Middle frontal gyrus (tissue), 1 donor: ENCODE results near the gene LRRC1.

ENCODE experiments used
- DNase-seq: peaks from one replicate; pipeline ENCODE4 v3.0.0-alpha.2; 2015; ENCODE audit warnings: low spot score; ENCODE audit errors: extremely low spot score

The LRRC1 gene

DNA sequence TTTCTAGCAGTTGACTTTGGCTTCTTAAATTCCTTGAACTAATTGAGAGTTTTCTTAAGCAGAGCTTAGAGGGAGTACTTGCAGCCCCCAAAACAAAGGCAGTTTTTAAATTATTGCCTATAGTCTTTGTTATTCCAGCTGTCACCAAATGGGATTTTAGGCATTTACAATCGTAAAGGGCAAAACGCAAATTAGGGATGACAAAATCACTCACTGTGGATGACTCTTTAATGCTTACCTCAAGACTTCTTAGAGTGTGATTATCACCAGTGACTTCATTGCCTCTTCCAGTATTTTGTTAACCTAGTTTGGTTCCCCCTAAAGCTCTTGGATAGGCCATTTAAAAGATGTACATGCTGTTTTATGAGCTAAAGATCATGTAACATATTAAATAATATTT, 126.8 kb downstream of the LRRC1 start:
- no peak for DNase-seq

DNA sequence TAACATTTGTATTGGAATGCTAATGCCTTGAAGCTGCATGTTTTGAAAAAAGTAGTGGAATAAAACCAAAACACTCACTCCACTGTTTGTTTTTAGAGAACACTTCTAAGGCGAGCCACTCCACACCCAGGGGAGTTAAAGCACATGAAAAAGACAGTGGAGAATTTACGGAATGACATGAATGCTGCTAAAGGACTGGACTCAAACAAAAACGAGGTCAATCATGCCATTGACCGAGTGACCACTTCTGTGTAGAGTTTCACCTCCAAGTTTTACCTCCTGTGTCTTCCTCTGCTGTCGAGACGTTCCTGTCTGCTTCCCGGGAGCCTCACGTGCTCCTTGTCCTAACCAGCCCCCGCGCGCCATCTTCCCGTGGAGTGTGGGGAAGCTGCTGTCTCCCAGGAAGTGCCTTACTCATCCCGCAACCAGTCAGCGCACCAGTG, 127.8 kb downstream of the LRRC1 start:
- no peak for DNase-seq

DNA sequence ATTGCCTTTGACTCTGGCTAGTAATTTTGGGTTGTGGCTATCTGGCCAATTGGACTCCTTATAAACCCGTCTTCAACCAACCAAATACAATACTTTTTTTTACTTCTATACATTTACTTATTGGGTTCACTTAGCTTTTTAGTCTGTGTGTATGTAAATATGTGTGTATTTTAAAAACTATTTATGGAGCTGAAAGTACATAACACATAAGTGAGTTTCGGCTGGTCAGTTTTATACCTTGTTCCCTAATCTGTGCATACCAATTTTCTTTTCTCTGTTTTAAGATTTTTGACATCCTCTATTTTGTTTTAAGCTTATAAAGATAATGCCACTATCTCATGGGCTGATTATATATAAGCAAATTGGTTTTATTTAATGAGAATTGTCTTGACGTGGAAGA, 129.5 kb downstream of the LRRC1 start:
- DNase-seq, result no peak

DNA sequence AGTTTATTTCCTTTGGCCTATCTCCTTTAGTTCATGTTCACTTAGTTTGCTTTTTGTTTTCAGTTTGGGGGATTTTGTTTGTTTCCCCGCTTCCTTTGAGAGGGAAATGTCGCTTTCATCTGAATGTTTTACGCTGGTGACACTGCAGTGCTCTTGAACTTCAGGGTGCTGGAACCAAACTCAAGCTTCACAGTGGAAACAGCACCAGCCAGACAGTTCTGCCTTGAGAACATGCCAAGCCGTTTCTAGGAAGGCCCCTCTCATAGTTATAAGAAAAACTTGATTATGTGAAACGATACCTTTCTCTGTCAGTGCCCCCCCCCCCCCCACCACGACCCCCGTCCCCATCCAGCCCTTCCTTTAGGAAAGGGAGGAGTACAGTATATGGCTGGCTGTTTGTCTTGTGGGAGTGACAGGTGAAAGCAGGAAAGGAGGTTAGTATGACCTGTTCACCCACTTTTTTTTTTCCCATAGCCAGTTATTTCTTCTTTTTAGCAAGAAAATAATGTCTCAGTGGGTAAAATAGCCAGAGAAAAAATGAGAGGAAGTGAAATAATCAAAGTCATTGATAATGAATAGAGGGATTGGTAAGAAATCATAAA, 130.1 kb downstream of the LRRC1 start:
- no peak for DNase-seq

DNA sequence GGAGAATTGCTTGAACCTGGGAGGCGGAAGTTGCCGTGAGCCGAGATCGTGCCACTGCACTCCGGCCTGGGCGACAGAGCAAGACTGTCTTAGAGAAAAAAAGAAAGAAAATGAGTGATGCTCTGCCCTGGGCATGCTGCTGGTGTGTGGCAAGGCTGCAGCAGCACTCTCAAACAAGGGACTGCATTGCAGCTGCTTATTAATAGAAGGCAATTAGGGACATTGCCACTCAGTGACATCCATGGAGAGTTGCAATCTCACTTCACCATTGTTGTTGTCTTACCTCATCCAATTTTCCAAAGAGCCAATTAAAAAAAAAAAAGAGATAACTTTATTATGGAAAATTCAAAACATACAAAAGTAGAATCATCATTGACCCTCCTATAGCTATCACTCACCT, 131.1 kb downstream of the LRRC1 start:
- no peak for DNase-seq

DNA sequence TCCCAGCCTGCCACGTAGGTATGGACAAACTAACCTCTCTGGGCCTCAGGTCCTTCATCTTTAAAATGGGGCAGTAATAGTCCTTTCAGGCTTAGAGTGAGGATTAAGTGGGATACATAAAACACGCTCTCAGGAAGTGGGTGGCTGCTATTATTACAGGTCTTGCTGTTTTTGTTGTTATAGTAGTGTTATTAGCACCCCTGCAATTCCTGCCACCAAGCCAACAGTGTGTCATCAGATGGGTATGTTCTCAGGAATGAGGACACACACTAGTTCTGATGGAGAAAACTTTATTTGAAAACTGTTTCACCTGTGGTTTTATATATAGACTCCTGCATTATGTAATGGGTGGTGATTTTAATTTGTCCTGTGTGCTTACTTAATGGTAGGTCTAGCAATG, 131.7 kb downstream of the LRRC1 start:
- no peak for DNase-seq

DNA sequence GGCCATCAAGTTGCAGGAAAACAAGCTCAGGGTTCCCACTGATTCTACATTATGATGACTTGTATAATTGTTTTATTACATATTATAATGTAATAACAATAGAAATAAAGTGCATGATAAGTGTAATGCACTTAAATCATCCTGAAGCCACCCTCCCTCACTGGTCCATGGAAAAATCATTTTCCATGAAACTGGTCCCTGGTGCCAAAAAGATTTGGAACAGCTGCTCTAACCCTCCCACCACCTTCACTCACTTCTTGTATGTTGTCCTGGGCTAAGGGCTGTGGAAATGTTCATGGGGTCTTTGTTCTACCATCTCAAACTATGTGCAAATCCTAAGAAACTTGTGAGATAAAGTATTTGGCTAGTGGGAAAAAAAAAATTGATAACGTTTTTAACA, 133.8 kb downstream of the LRRC1 start:
- DNase-seq, result no peak

DNA sequence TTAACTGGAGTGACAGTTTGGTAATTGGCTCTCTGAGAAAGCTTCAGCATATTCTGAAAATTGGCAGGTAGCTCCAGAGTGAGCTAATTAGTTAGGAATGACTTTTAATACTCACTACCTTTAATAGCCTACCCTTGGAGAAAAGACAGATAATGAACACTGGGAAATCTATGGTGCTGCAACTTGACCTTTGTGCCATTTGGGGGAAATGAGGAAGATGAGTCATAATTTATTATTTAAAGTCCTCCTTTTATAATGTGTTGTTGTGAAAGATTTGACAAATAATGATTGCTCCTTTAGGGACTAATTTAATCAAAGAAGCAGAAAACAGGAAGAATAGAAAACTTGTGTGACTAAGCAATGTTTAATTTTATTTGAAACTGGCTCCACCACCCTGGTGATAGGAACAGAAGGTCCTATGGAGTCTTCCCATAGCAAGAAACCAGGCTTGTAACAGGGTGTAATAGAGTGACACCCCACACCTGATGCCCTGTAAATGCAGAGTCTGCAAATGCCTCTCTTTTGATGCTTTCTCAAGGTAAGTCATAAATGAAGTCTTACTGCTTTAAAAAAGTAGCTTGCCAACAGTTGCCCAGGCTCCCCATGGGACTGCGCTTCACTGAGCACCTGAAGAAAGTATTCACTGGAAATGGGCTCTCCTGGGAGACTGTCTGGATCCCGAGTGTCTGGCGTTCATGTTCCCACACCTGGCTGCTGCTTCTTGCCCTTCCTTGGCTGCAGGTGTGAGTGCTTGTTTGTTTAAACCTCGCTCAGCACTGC, 134.4 kb downstream of the LRRC1 start:
- no peak for DNase-seq

DNA sequence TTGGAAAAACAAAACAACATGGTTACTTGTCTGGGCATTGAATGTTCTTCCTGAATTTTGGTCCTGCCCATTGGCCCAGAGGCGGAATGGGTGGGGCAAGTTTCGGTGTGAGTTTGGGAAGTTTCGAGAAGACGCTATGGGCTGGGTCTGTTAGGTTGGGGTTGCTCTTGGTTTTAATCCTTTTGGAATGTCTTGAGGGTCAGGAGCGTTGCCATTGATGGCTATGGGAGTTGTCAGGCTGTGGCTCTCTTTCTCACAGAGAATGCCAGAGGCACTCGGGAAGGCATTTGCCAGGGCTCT, 135.0 kb downstream of the LRRC1 start:
- DNase-seq, result no peak

DNA sequence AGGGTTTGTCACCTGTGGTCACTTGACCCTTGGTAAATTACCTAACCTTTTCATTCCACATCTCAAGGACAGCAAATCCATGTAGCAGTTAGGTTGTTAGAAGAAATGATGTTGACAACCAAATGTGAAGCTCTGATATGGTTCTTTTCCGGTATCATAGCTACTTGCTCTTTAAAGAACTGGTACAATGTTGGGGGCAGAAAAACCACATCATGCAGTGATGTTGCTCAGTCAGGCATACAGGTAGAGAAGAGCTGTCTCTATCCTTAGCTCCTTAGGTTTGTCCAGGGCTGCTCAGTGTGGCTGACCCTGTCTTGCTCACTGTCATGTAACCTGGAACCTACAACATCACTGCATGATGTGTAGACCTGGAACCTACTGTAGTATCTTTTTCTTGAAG, 135.5 kb downstream of the LRRC1 start:
- no peak for DNase-seq

DNA sequence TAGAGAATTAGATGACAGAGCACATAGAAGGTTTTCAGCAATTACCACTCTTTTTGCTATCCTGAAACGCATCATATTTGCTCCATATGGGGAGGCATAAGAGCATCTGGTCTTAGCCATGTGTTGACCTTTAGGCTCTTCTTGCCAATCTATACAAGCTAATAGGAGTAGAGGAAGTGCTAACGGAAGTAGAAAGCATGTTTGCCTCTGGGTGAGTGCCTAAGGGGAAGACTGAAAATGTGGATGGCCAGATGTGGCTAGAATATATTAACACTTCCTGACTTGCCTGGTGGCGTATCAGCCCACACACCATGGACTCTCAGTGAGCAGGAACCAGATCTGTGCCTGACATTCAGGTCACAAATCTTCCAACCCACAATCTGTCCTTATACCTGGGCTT, 136.3 kb downstream of the LRRC1 start:
- DNase-seq, result no peak

DNA sequence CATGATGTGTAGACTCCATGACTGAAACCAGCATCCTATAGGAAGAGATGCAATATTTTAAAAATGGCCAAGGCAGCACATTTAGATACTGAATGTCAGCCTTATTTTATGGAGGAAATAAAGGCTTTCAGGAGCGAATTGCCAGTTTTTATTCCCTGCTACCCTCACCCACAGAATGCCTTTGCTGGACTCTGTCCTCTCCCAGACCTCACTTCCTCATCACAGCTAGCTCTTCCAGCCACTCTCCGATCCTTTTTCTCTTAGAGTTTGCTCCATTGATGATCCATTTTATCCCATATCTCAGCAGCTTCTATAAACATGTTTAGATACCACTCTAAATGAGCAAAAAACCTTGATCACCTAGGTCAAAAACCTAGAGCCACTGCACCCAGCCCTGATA, 137.7 kb downstream of the LRRC1 start:
- no peak for DNase-seq

DNA sequence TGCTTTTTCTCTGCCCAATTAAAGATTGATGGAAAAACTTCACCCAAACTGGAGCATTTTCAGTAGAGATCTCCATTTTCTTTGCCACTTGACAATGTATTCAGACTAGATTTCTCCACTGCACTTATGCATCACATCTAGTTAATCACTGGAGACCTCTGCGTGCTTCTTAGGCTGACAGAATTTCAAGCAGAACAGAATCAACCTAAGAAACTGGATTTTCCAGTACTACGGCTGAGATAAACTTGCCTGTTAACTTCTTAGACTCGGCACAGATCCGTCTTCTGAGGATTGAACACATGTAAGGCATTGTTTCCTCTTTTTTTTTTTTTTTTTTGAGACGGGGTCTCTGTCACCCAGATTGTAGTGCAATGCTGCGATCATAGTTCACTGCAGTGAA, 139.2 kb downstream of the LRRC1 start:
- no peak for DNase-seq

DNA sequence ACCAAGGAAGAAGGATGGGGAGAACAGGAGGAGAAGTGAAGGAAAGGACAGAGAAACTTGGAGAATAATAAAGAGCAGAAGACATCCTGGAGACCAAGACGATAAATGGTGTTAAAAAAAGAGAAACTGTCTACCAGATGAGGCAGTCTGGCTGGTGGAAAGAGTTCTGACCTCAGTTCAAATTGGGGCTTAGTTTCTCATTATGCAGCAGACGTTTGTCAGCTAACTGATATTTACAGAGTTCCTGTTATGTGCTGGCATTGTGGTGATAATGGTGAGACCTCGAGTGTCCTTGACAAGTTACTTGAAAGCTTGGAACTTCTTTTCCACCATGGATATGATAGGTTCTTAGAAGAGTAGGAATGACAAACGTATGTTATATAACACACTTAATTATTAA, 142.7 kb downstream of the LRRC1 start:
- DNase-seq, result no peak

DNA sequence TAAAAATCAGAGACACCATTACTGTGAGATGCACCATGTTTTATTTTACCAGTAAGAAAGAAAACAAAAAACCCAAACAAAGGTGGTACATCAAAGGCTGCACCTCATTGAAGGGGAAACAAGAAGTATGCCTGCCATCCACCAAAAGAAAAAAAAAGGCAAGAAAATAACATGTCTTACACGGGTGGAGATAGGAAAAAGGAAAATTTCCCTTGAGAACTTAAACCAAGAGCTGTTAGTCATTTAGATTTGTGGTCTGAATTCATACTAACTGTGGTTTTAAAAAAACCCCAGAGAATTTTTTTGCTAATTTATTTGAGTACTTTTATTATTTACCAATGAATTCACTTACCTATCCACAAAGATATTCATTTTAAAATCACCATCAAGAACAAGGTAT, 144.0 kb downstream of the LRRC1 start:
- DNase-seq, result no peak

DNA sequence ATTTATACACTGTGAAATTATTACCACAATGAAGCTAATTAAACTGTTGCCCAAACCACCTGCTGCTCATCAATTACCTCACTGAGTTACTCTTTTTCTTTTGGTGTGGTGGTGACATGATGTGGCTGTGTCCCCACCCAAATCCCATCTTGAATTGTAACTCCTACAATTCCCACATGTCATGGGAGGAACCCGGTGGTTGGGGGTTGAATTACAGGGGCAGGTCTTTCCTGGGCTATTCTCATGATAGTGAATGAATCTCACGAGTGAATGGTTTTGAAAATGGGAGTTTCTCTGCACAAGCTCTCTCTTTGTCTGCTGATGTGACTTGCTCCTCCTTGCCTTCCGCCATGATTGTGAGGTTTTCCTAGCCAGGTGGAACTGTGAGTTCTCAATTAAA, 145.0 kb downstream of the LRRC1 start:
- DNase-seq, result no peak

DNA sequence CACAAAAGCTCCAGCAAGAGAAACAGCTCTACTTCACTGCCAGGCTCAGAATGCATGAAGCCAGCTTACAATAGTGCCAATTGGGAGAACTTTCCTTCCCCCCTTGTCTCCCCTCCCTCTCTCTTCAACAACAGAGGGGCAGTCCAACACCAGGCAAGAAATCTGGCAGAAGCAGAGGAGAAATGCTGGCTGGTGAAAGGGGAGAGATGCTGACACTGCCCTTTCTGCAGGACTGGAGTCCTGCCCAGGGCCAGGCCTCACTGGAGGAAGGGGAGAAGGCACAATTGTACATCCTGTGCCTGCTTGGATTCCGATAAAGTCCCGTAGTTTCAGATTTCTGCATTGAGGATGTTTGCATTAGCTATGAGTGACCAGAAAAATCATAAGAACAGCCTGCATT, 148.6 kb downstream of the LRRC1 start:
- DNase-seq, result peak; percentile 9

DNA sequence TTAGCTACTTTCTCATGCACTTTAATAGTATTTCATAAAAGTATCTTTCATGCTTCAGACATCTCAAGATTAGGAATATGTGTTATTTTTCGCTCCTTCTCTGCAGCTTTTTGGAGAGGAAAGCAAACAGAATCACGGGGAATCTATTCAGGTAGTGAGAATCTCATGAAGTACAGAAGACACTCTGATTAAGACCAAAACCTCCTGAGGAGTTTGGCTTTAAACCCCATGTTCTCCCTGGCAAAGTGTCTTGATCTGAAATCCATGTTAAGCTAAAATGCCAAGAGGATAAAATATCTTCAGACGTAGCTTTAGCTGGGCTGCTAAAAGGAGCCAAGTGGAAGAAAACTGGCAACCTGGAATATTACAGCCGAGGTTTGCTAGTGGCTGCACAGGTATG, 149.3 kb downstream of the LRRC1 start:
- DNase-seq, result no peak

DNA sequence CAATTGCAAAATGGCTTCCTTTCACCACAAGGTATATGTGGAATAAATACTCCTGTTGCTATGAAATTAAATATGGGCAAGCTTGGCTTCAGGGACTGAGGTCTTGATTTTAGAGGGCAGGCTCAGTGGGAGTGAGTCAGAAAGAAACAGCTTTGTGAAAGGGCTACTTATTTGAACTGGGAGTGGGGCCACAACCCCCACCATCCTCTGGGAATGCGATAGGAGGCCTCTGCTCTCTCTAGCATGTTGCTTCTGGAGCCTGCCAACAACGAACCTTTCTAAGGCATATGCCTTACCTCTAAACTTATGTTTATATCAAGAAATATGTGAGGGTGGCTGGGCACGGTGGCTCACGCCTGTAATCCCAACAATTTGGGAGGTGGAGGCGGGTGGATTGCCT, 149.7 kb downstream of the LRRC1 start:
- no peak for DNase-seq

DNA sequence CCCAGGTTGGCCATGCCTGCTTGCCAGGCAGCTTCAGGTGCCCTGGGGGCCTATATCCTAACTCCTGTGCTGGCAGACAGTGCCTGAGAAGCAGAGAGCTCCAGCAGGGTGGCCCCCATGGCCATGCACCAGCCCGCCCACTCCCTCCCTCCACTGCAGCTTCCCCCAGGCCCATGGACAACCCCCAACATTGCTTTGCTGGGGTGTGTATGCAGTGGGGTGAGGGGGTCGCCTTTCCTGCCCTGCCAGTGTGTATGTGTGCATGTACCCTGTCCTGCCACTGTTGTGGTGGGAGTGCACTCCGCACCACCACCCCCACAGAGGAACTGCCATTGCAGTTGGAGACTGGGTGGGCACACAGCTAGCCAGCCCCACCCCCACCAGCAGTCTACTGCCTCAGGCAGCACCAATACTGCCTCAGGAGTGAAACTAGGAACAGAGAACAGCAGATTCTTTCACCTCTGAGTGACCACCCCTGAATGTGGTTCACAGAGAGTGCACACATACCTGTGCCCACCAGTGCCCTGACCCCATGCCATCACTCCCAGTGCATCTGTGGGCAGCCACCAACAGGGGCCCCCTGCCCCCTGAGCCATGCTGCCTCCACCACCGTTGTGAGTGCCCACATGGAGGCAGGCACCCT, 151.1 kb downstream of the LRRC1 start:
- DNase-seq, result no peak

DNA sequence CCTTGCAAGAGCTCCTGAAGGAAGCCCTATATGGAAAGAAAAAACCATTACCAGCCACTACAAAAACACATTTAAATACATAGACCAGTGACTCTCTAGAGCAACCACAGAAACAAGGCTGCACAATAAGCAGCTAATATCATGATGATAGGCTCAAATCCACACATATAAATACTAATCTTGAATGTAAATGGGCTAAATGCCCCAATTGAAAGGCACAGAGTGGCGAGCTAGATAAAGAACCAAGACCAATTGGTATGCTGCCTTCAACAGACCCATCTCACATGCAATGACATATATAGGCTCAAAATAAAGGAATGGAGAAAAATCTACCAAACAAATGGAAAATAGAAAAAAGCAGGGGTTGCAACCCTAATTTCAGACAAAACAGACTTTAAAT, 153.0 kb downstream of the LRRC1 start:
- no peak for DNase-seq

DNA sequence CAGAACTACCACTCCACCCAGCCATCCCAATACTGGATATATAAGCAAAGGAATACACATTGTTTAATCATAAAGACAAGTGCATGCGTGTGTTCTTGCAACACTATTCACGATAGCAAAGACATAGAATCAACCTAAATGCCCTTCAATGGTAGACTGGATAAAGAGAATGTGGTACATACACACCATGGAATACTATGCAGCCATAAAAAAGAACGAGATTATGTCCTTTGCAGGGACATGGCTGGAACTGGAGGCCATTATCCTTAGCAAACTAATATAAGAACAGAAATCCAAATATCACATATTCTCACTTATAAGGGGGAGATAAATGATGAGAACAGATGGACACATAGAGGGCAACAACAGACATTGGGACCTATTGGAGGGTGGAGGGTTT, 156.6 kb downstream of the LRRC1 start:
- no peak for DNase-seq

DNA sequence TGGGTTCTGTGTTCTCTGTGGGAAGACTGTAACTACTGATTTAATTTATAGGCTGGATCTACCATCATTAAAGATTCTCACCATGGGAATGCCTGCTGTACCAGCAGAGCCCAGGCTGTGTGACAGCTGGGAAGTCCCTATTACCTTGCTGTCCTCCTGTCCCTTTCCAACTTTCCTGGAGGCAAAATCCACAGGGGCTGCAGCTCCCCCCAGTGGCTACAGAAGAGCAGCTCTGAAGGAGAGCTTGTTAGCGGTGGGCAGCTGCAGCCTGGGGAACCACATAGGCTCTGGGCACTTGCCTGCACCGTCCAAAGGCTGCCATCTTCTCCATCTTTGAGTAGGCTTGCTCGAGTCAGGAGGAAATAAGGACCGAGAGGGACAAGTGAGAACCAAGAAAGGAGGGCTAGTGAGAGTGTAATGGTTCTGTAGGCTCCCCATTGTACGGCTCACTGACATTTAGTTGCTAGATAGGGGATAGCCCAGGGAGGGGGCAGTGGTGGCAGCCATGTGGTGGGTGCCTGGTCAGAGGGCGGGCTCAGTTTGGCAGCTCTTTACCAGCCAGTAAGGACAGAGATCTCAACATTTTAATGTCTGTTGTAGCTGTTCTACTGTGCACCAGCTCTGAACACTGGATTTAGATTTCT, 161.4 kb downstream of the LRRC1 start:
- DNase-seq, result peak; percentile 78
